AG10803 (cell line): Measurements from ENCODE around the gene IGHMBP2.

Experiments used
- DNase-seq: peaks from one replicate; pipeline ENCODE4 v3.0.0; 2010; ENCODE audit warnings: low read depth
- H3K4me3 ChIP-seq: 2 replicates; pipeline ENCODE4 v1.5.1; 2011; ENCODE audit warnings: mild to moderate bottlenecking, low read length, control low read depth
- CTCF ChIP-seq: conservative IDR thresholded peaks from 2 replicates; pipeline ENCODE4 v1.5.1; 2011; ENCODE audit warnings: mild to moderate bottlenecking, low read length, control low read depth, inconsistent platforms

IGHMBP2 gene

GRCh38 chr11:68940651-68941323 is 37.1 kb downstream of the IGHMBP2 start:
- no peak for DNase-seq
- no peak overlapping the region for H3K4me3 ChIP-seq
- no peak for TF ChIP-seq CTCF

- no peak for TF ChIP-seq CTCF
- H3K4me3 ChIP-seq, result no peak overlapping the region
- no peak for DNase-seq
These were observed 37.8 kb downstream of the IGHMBP2 start for GRCh38 chr11:68941324-68942094.

- TF ChIP-seq CTCF, result no peak
- H3K4me3 ChIP-seq, result no peak overlapping the region
These were observed 38.5 kb downstream of the IGHMBP2 start for GRCh38 chr11:68942095-68942620.

GRCh38 chr11:68942751-68943271 is 39.1 kb downstream of the IGHMBP2 start:
- no peak overlapping the region for H3K4me3 ChIP-seq
- TF ChIP-seq CTCF, result no peak
- no peak for DNase-seq

More at GRCh38 chr11:68942095-68942620, 38.5 kb downstream of the IGHMBP2 start:
- peak; percentile 30 for DNase-seq

GRCh38 chr11:68946416-68947090 is 42.9 kb downstream of the IGHMBP2 start:
- peak; percentile 94 for DNase-seq
- no peak for TF ChIP-seq CTCF

GRCh38 chr11:68947151-68947550 is 43.5 kb downstream of the IGHMBP2 start:
- DNase-seq, result no peak
- TF ChIP-seq CTCF, result no peak
- H3K4me3 ChIP-seq, result no peak overlapping the region

More at GRCh38 chr11:68946416-68947090, 42.9 kb downstream of the IGHMBP2 start:
- H3K4me3 ChIP-seq, result no peak overlapping the region
